ENCODE data around the gene WASHC4.

- no peak for TF ChIP-seq POLR2AphosphoS5 (IDR thresholded peaks at IDR 0.05)
- TF ChIP-seq, protein P1, sequence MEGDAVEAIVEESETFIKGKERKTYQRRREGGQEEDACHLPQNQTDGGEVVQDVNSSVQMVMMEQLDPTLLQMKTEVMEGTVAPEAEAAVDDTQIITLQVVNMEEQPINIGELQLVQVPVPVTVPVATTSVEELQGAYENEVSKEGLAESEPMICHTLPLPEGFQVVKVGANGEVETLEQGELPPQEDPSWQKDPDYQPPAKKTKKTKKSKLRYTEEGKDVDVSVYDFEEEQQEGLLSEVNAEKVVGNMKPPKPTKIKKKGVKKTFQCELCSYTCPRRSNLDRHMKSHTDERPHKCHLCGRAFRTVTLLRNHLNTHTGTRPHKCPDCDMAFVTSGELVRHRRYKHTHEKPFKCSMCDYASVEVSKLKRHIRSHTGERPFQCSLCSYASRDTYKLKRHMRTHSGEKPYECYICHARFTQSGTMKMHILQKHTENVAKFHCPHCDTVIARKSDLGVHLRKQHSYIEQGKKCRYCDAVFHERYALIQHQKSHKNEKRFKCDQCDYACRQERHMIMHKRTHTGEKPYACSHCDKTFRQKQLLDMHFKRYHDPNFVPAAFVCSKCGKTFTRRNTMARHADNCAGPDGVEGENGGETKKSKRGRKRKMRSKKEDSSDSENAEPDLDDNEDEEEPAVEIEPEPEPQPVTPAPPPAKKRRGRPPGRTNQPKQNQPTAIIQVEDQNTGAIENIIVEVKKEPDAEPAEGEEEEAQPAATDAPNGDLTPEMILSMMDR (IDR thresholded peaks at IDR 0.05): no peak
These were observed 40.0 kb upstream of the WASHC4 start for GRCh38 chr12:105067511-105068031.
